NCI-H1694 treated with DMSO at 0.1 percent for 48 hours (cell line): ENCODE data around the gene GOLGA3.
A peak's percentile ranks its signal among the peaks of the same experiment; 100 is the strongest.
"Not testable (repeated sequence)": the region's sequence is repeated elsewhere in the genome, so short reads cannot be mapped to it uniquely, and the experiment has no call there.

Experiments
- DNase-seq: peaks from one replicate; lab custom pipeline; 2025; lab: John Stamatoyannopoulos, UW

GOLGA3 gene

GRCh38 chr12:132828706-132829534, at the start of gene GOLGA3:
TSS of gene GOLGA3 (minus strand) at chr12:132828869. CDS start at chr12:132822128, 6,741 bp downstream.
- peak; percentile 58 for DNase-seq

- DNase-seq, result not testable (repeated sequence)
These were observed 46.0 kb upstream of the GOLGA3 start for GRCh38 chr12:132874620-132875019.

- DNase-seq, result no peak
These were observed 45.5 kb upstream of the GOLGA3 start for GRCh38 chr12:132874175-132874574.

- no peak for DNase-seq
These were observed 45.1 kb upstream of the GOLGA3 start for GRCh38 chr12:132873724-132874123.

- no peak for DNase-seq
These were observed 44.3 kb upstream of the GOLGA3 start for GRCh38 chr12:132872975-132873421.

GRCh38 chr12:132872073-132872855, 43.6 kb upstream of the GOLGA3 start:
- no peak for DNase-seq

- no peak for DNase-seq
These were observed 40.9 kb upstream of the GOLGA3 start for GRCh38 chr12:132869551-132869950.

GRCh38 chr12:132866251-132866828, 37.7 kb upstream of the GOLGA3 start:
- no peak for DNase-seq

GRCh38 chr12:132861558-132861957, 32.9 kb upstream of the GOLGA3 start:
- DNase-seq, result no peak

- no peak for DNase-seq
These were observed 30.1 kb upstream of the GOLGA3 start for GRCh38 chr12:132858718-132859266.

- DNase-seq, result not testable (repeated sequence)
These were observed 28.4 kb upstream of the GOLGA3 start for GRCh38 chr12:132857019-132857418.

- no peak for DNase-seq
These were observed 27.9 kb upstream of the GOLGA3 start for GRCh38 chr12:132856581-132856980.

GRCh38 chr12:132855211-132855610, 26.5 kb upstream of the GOLGA3 start:
- DNase-seq, result not testable (repeated sequence)

- no peak for DNase-seq
These were observed 24.8 kb upstream of the GOLGA3 start for GRCh38 chr12:132853285-132854092.

- DNase-seq, result no peak
These were observed 23.8 kb upstream of the GOLGA3 start for GRCh38 chr12:132852496-132852895.

- DNase-seq, result no peak
These were observed 22.8 kb upstream of the GOLGA3 start for GRCh38 chr12:132851465-132851864.

- no peak for DNase-seq
These were observed 21.6 kb upstream of the GOLGA3 start for GRCh38 chr12:132850291-132850690.

GRCh38 chr12:132848521-132848920, 19.9 kb upstream of the GOLGA3 start:
- DNase-seq, result no peak

- DNase-seq, result no peak
These were observed 19.0 kb upstream of the GOLGA3 start for GRCh38 chr12:132847363-132848356.

- not testable (repeated sequence) for DNase-seq
These were observed 16.0 kb upstream of the GOLGA3 start for GRCh38 chr12:132844681-132845080.
